ENCODE measurements around the gene ERC1.

GRCh38 chr12:1293901-1294300 is 302.9 kb downstream of the ERC1 start:
- TF ChIP-seq, protein P1, sequence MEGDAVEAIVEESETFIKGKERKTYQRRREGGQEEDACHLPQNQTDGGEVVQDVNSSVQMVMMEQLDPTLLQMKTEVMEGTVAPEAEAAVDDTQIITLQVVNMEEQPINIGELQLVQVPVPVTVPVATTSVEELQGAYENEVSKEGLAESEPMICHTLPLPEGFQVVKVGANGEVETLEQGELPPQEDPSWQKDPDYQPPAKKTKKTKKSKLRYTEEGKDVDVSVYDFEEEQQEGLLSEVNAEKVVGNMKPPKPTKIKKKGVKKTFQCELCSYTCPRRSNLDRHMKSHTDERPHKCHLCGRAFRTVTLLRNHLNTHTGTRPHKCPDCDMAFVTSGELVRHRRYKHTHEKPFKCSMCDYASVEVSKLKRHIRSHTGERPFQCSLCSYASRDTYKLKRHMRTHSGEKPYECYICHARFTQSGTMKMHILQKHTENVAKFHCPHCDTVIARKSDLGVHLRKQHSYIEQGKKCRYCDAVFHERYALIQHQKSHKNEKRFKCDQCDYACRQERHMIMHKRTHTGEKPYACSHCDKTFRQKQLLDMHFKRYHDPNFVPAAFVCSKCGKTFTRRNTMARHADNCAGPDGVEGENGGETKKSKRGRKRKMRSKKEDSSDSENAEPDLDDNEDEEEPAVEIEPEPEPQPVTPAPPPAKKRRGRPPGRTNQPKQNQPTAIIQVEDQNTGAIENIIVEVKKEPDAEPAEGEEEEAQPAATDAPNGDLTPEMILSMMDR (IDR thresholded peaks at IDR 0.05; ENCODE audit: low read length) = no peak
- TF ChIP-seq EZH2phosphoT487 (IDR thresholded peaks at IDR 0.05; ENCODE audit: low read length) = no peak

Measured in MM.1S (cell line).